ENCODE results near the gene LRRC46.
A peak's percentile ranks its signal among the peaks of the same experiment; 100 is the strongest.

LRRC46 gene

DNA sequence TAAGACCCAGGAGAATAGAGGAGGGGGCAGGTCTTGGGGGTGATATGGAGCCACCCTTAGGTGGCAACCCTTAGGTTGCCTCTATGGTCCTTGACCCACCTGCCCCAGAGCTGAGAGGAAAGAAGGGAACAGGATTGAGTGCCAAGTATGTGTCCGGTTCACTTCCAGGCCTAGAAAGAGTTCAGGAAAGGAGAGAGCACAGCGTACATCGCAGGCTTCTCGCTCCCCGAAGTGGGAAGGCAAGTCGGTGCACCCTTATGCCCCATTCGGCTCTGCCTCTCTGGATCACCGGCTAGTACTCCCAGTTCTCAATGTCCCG lies 18.9 kb downstream of the LRRC46 start:
- Mint-ChIP-seq H3K27ac (no peak overlapping the region), H3K9me3 (no peaks in the 10 kb centered on the region), H3K36me3 (ENCODE audit: low read depth) (no peaks in the 10 kb centered on the region), H3K27me3 (peaks cover 85% of the 10 kb centered on the region), H3K4me1 (ENCODE audit: low read depth) (peaks cover 16% of the 10 kb centered on the region), H3K4me3 (peak overlapping the region; percentile 30)

DNA sequence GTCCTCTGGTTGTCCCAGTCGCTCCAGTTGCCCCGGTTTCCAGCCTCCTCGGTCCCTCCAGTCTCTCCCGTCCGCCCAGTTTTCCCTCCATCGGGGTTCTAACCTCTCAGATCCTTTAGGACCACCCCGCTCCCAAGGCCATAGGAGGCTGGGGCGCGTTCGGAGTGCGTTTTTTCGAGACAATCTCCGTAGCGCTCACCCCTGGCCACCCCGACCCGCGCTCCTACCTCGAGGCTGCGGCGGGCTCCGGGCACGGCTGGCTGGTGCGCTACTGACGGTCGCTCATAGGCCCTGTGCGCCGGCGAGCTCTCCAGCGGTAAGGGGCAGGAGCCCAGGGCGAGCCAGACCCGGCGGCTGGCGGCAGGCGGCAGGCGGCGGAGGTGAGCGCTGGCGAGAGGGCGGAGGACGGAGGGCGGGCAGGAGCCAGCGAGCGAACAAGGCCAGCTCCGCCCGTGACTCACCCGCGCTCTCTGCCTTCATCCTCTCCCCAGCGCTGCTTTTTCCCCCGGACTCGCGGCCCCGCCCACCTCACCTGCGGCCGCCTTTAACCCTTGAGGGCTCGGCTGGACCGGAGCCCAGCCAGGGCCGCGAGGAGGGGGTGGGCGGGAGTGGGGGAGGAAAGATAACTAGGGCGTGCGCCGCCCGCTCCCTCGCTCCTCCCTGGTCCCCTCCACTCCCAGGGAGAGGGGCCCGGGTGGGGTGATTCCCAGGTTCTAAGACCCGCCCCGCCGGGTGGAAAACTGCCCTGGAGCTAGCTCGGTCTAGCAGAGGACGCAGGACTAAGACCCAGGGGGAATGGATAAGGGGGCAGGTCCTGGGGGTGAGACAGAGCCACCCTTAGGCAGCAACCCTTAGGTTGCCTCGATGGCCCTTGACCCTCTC lies 19.5 kb downstream of the LRRC46 start, which contains the start of gene SP6:
SP6 (minus strand) TSS at position 472 of the 882 bp plus-strand sequence. CDS start 2,734 bp downstream, outside the sequence.
- H3K27me3 Mint-ChIP-seq, result peaks cover 85% of the 10 kb centered on the region
- no peak within 1 kb of the TSS for H3K27ac Mint-ChIP-seq
- peaks cover 16% of the 10 kb centered on the region for H3K4me1 Mint-ChIP-seq (ENCODE audit: low read depth)
- H3K36me3 Mint-ChIP-seq (ENCODE audit: low read depth), result no peaks in the 10 kb centered on the region
- peak within 1 kb of the TSS; percentile 49 for H3K4me3 Mint-ChIP-seq
- H3K9me3 Mint-ChIP-seq, result no peaks in the 10 kb centered on the region

DNA sequence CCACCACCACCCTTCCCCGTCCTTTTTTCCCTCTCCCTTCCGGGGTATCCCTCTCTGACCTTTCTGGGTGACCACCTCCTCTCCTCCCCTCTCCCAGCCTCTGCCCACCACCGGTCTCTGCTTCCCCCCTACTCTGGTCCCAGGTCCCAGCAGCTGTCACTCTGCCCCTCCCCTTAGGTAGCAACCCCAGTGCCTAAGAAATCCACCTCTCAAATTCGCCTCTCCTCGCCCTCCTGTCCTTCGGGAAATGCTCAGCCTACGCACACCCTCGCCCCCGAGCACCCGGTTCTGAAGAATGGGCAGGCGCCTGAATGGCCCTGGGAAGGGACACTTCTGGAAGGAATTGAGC lies 20.3 kb downstream of the LRRC46 start:
- peaks cover 85% of the 10 kb centered on the region for H3K27me3 Mint-ChIP-seq
- no peaks in the 10 kb centered on the region for H3K9me3 Mint-ChIP-seq
- H3K4me1 Mint-ChIP-seq (ENCODE audit: low read depth), result peaks cover 16% of the 10 kb centered on the region
- no peaks in the 10 kb centered on the region for H3K36me3 Mint-ChIP-seq (ENCODE audit: low read depth)
- H3K27ac Mint-ChIP-seq, result no peak overlapping the region
- no peak overlapping the region for H3K4me3 Mint-ChIP-seq

DNA sequence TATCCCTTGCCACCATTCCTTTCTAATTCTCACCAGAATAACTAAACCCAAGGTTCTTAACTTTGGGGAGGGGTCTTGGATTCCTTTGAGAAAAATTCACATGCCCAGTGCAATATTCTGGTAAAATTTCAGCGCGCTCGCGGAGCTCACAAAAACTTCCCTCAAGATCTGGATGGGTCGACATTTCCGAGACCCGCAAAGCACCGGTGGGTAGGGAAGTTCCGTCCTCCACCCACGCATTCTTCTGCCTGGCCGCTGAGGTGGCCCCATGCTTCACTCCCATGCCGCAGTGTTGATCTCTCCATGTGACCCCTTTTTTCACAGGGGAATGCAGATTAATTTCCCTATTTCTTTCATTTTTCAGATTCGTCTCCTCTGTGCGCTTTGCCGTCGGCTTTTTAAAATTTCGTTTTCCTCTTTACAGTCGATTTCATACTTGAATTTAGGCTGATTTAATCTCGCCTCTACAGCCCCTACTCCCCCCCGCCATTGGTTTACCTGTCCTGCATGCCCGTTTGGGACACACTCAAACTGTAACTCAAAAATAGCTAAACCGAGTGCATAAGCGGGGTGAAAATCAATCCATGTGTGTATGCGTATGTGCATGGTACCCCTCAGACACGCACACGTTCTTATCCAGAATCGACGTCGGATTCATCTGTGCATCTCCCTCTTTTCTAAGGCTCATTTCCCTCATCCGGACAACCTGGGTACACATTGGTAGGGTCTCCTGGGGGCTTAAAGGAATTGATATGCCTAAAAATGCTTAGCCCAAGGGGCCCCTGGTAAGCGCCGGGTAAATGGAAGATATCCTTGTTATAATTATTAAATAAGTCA lies 20.9 kb downstream of the LRRC46 start:
- H3K4me3 Mint-ChIP-seq, result peak overlapping the region; percentile 49
- no peaks in the 10 kb centered on the region for H3K36me3 Mint-ChIP-seq (ENCODE audit: low read depth)
- H3K9me3 Mint-ChIP-seq, result no peaks in the 10 kb centered on the region
- peaks cover 16% of the 10 kb centered on the region for H3K4me1 Mint-ChIP-seq (ENCODE audit: low read depth)
- H3K27ac Mint-ChIP-seq, result no peak overlapping the region
- H3K27me3 Mint-ChIP-seq, result peaks cover 82% of the 10 kb centered on the region

DNA sequence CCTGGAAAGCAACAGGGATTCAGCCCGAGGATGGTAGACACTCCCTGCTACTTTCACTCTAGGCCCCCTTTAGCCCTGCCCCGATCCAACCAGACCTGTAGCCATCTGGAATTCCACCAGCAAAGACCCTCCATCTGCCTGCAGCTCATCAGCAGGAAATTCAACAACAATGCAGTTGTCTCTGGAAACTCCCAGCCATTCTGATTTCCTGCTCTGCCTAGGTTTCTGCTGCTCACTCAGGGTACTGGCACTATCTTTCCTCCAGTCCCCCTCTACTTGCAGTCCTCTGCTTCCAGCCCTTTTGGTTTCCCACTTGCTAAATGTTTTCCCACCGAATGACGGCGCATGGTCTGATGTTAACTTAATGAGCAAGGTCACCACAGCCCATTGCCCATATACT lies 22.1 kb downstream of the LRRC46 start:
- Mint-ChIP-seq H3K4me3 (no peak overlapping the region), H3K9me3 (no peaks in the 10 kb centered on the region), H3K4me1 (ENCODE audit: low read depth) (peaks cover 16% of the 10 kb centered on the region), H3K36me3 (ENCODE audit: low read depth) (no peaks in the 10 kb centered on the region), H3K27ac (no peak overlapping the region), H3K27me3 (peaks cover 81% of the 10 kb centered on the region)

DNA sequence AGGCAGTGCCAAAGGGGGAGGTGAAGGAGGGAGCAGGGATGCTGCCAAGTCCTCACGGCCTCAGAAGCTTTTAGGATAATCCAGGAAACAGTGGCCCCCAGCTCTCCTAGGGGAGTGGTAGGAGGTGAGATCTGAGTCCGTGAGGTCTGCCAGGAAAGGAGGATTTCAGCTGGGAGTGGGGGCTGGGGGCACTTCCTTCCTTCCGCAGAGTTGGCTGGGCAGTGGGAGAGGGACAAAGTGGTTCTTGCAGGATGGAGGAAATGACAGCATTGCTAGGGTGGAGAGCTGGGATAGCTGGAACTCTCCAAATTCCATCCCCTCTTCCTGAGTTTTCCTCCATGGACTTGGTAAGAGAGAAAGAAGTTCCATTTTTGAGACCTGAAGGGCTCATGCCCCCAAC lies 24.3 kb downstream of the LRRC46 start:
- Mint-ChIP-seq H3K36me3 (ENCODE audit: low read depth) (no peaks in the 10 kb centered on the region), H3K4me3 (no peak overlapping the region), H3K9me3 (no peaks in the 10 kb centered on the region), H3K27me3 (peaks cover 70% of the 10 kb centered on the region), H3K27ac (no peak overlapping the region), H3K4me1 (ENCODE audit: low read depth) (peaks cover 10% of the 10 kb centered on the region)

DNA sequence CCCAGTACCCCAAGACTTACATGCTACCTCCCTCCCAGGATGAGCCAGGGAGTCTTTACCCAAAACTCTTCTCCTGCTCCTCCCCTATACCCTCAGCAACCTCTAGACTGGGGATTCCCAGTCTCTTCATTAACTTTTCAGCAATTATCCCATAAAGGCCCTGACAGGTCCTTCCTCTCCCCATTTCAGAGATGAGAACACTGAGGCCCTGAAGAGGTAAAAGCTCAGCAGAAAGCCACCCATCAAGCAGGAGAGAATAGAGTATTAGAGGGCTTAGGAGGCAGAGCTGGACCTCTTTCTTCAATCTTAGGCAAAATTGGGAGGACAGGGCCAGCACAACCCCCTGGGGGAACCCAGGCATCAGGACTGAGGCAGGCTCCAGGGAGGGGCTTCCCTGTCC lies 25.4 kb downstream of the LRRC46 start:
- no peaks in the 10 kb centered on the region for H3K36me3 Mint-ChIP-seq (ENCODE audit: low read depth)
- no peaks in the 10 kb centered on the region for H3K9me3 Mint-ChIP-seq
- H3K4me3 Mint-ChIP-seq, result no peak overlapping the region
- peaks cover 67% of the 10 kb centered on the region for H3K27me3 Mint-ChIP-seq
- H3K4me1 Mint-ChIP-seq (ENCODE audit: low read depth), result peaks cover 8% of the 10 kb centered on the region
- no peak overlapping the region for H3K27ac Mint-ChIP-seq

DNA sequence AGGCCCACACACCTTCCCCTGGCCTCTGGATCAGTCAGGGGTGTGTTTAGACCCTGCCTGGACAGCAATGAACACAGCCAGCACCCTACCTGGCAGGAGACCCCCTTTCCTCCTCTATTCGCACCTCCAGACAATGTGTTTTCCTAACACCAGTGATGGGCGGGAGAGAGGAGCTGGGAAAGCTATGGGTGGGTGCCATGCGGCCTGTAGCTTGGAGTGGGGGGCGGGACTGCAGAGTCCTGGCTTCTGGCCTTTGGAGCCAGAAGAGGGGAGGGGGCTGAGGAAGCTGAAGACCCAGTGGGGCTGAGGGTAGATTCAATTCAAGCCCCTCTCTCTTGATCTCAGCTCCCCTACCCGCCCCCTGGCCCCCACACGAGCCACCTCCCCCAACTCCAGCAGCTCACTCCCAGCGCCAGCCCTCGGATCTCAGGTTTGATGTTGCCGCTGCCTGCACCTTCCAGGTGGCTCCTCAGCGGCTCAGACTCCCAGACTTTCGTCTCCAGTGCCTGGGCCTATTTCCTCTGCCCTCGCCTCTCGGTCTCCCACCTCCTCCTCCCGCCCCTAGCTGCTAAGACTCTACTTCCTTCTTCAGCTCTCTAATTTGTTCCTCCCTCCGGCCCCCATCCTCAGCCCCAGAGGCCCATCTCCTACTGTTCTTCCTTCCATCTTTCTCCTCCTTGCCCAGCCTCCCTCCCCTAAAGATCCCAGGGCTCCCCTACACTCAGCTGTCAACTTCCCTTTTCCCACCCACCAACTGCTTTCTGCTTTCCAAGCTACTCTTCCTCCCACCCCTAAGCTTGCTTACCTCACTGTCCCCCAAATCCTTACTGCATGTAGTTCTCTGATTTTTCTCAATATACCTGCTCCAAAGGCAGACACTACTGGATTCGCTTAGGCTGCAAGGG lies 26.3 kb downstream of the LRRC46 start:
- no peaks in the 10 kb centered on the region for H3K36me3 Mint-ChIP-seq (ENCODE audit: low read depth)
- no peak overlapping the region for H3K27ac Mint-ChIP-seq
- H3K4me3 Mint-ChIP-seq, result no peak overlapping the region
- H3K4me1 Mint-ChIP-seq (ENCODE audit: low read depth), result peaks cover 4% of the 10 kb centered on the region
- H3K27me3 Mint-ChIP-seq, result peaks cover 58% of the 10 kb centered on the region
- no peaks in the 10 kb centered on the region for H3K9me3 Mint-ChIP-seq

DNA sequence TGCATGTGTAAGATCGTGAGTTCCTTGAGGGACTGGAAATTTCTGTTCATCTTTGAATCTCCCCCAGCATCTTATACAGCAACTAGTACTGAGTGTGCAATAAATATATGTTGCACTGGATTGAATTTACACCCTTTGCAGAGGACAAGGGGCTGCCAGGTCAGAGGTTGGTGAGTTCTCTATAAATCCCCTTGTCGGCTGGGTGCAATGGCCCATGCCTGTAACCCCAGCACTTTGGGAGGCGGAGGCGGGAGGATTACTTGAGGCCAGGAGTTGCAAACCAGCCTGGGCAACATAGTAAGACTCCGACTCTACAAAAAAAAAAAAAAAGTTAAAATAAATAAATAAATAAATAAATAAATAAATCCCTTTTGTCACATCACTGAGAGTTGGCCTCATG lies 28.9 kb downstream of the LRRC46 start:
- Mint-ChIP-seq H3K4me1 (ENCODE audit: low read depth) (peaks cover 14% of the 10 kb centered on the region), H3K4me3 (no peak overlapping the region), H3K27ac (no peak overlapping the region), H3K36me3 (ENCODE audit: low read depth) (no peaks in the 10 kb centered on the region), H3K27me3 (peaks cover 32% of the 10 kb centered on the region), H3K9me3 (no peaks in the 10 kb centered on the region)

DNA sequence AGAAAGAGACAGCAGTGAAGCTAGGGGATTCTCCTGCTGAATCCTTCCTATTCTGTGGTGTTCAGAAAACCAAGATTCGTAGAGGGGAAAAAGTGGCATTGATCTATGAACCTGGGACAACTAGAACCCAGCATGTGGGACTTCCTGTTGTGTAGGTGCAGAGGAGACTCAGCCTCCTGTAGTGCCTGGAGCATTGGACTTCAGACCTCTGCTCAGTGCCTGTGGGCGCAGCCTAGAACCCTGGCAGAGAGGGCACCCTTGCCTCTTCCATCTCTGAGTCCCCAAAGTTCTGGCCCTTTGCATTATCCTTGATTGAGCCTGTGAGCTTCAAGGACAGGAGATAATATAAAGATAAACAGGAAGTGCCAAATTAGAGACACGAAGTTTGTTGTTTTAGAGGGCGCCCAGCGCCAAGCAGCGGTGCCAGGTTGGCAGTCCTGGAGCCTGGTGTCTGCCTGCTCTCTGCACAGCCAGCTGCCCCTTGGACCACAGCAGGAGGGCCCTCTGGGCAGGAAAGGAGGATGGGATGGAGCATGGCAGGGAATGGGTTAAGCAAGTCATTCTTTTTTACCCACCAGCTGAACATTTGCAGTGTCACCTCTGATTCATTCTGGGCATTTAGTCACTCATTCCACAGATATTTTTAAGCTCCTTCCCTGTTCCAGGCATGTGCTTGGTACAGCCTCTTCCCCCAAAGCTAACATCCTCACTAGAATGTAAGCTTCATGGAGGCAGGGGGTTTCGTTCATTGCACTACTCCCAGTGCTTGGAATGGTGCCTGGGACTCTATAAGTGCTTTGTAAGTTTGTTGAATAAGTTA lies 31.4 kb downstream of the LRRC46 start:
- no peak overlapping the region for H3K27ac Mint-ChIP-seq
- H3K36me3 Mint-ChIP-seq (ENCODE audit: low read depth), result no peaks in the 10 kb centered on the region
- no peaks in the 10 kb centered on the region for H3K9me3 Mint-ChIP-seq
- H3K27me3 Mint-ChIP-seq, result peaks cover 17% of the 10 kb centered on the region
- H3K4me3 Mint-ChIP-seq, result no peak overlapping the region
- peaks cover 14% of the 10 kb centered on the region for H3K4me1 Mint-ChIP-seq (ENCODE audit: low read depth)

DNA sequence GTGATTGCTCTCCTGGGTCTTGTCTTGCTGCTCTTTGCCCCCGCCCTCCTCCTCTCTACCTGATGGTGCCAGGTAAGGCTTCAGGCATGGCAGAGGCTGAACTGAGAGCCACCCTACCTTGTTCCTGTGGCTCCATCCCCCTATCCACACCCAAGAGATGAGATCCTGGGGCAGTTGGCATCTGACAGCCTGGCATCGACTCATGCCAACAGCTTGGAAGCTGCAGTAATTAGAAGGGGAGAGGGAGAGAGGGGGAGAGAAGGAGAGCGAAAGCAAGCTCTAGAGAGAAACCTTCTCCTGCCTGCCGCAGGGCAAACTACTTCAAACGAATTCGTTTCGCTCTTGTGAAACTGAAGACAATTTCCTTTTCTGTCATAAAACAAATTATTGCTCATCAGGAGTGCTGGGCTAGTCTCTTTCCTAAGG lies 33.3 kb downstream of the LRRC46 start:
- no peak overlapping the region for H3K4me3 Mint-ChIP-seq
- no peaks in the 10 kb centered on the region for H3K36me3 Mint-ChIP-seq (ENCODE audit: low read depth)
- H3K27ac Mint-ChIP-seq, result no peak overlapping the region
- H3K27me3 Mint-ChIP-seq, result peaks cover 11% of the 10 kb centered on the region
- no peaks in the 10 kb centered on the region for H3K9me3 Mint-ChIP-seq
- peaks cover 14% of the 10 kb centered on the region for H3K4me1 Mint-ChIP-seq (ENCODE audit: low read depth)

DNA sequence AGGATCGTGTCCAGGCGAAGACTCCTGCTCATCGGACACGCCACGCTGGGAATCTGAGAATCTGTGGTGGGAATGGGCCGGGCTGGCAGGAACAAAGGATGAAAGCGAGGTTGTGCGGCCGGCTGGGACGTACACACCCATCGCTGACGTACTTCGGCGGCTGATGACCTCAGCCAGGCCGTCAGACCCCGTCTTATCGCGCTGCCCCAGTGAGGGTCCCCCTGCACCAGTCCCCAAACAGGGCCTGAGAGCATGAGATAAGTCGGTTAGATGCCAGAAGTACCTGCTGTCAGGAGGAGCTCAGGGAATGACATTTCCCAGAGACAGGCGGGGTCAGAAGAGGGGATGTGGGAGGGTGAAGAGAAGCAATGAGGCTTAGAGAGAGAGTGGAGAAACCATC lies 35.5 kb downstream of the LRRC46 start:
- Mint-ChIP-seq H3K27me3 (peaks cover 25% of the 10 kb centered on the region), H3K36me3 (ENCODE audit: low read depth) (no peaks in the 10 kb centered on the region), H3K9me3 (no peaks in the 10 kb centered on the region), H3K27ac (no peak overlapping the region), H3K4me1 (ENCODE audit: low read depth) (peaks cover 14% of the 10 kb centered on the region), H3K4me3 (no peak overlapping the region)

DNA sequence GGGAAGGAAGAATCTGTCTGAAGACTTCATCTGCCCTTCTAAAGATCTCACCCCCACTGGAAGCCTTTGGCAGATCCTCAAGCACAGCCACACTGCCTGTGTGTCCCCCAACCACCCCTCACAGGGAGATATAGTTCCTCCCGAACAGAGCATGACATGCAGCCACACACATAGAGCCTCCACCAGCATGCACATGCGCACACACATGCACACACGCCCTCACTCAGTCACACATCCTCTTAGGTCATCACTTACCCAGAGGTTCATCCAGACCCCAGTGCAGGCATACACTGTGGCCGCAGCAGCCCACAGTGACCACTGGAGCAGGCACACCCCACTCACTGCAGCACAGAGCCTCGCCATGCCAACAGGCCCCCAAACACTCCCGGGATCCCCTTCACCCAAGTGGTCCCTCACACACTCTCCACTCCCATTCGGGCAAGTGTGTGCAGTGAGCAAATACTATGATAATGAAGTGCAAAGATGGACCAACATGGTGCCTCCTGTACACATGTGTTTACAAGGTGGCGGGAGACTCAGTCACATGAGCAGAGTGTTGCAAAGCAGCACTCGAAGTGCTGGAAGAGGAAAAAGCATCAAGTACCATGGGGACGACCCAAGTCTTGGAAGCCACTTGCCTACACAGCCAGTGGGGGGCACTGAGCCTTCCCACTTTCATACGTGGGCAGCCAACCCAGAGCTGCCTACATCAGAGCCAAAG lies 36.5 kb downstream of the LRRC46 start:
- Mint-ChIP-seq H3K27me3 (peaks cover 29% of the 10 kb centered on the region), H3K9me3 (no peaks in the 10 kb centered on the region), H3K27ac (no peak overlapping the region), H3K4me3 (no peak overlapping the region), H3K4me1 (ENCODE audit: low read depth) (peaks cover 9% of the 10 kb centered on the region), H3K36me3 (ENCODE audit: low read depth) (no peaks in the 10 kb centered on the region)

Measured in stimulated activated naive CD8-positive, alpha-beta T cell treated with anti-CD3 and anti-CD28 coated beads, Interleukin-15, Interleukin-2, amounts not matched to agents 100 ng/mL and 50 ng/mL, for 24 hours (primary cell).